T-helper 1 cell treated with Interleukin-12 subunit alpha and Interleukin-12 subunit beta and Interleukin-4 antibody, amounts not matched to agents 30 ng/mL and 1 ng/mL, for 36 hours (primary cell): ENCODE data around the gene CCDC43. TPM values are rescaled to one million over a fixed set of nuclear protein-coding genes. Genes with fewer than 3 reads are reported as not detected.
"Not testable (repeated sequence)": the region's sequence is repeated elsewhere in the genome, so short reads cannot be mapped to it uniquely, and the experiment has no call there.

Experiments used
- intact Hi-C: fragments of 100-400 bp; cut with micrococcal nuclease; formaldehyde crosslinking; loops from one replicate; pipeline ENCODE4 v1.15.1; 2024
- total RNA-seq: library from RNA; stranded (reverse); gene quantifications from 2 replicates; pipeline ENCODE4 v1.2.3, GENCODE V29; 2022

Gene CCDC43
- total RNA-seq, 1 donor from 2014 or later: 33.6 TPM

DNA sequence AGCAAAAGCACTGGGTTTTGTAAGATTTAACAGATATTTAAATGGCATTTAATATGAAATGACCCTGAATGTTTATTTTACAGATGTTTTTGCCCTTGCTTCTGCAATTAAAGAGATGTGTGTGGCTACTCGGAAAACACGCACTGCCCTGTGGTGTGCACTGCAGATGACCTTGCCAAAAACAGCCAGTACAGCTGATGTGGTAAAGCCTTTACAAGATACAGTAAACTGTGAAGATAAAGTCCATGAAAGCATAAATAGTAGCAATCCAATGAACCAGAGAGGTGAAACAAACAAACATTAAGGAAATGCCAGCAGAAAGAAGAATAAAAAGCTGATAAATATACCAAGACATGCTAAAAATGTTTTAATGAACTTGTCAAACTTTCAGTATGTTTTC, 15.7 kb downstream of the CCDC43 start:
- intact Hi-C loops: no loop called here

DNA sequence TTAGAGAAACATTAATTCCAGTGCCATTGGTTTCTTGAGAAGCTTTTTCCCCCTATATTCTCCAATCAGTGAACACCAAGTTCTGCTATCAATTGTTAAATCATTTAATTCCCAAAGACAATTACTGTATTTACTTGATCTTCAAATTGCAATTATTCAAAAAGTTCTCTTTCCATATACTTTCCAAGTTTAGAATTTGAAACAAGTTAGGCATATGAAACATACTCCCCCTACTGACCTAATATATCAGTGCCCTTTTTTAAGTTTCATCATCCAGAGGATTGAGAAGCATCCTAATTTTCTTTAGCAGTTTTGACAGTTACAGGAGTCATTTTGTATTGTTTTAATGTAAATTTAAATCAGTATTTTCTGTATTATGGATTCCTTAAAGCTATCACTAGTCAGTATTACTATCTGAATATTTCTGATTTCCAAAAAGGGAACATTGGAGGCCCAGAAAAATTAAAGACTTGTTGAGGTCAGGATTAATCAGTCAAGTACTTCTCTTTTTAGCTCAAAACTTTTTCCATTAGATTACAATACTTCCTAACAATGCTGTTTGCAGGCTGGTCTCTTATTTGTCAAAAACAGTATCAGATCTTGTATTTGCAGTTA, 17.0 kb downstream of the CCDC43 start:
- intact Hi-C loops: loop anchor here (1.0 kb wide), 1 partner anchor 139 kb away; no protein-coding TSS in a partner anchor

DNA sequence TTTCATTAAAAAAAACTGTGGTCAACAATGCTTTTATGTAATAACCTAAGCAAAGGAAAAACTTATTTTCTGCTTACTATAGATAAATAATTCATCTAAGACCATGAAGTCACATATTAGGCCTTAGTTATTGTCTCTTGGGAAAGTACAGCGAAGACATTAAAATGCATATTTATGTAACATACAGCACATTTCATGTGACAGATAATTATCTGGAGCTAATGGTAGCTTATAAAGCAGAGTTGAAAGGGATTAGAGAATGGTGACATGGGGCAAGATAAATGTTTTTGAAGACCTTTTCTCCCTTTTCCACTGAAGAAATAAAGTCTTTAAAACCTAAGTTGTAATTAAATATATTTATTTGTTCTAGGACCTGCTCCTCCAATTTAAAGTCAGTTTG, 23.6 kb downstream of the CCDC43 start:
- intact Hi-C loops: no loop called here

DNA sequence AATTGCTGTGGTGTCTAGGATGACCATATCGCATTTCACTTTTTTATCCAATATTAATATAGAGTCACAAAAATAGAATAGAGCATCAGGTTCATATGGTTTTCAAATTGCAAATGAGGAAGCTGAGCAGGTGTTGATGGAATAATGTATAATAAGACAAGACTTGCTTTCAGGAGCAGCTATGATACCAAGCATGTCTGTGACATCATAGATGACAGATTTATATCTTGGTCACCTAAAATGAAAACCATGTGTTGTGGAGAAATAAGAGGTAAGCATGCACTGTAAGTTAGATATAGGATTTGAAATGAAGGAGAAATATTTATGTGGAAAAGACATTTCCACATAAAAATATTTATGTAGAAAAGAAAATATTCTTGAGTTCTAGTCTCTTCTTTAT, 24.7 kb downstream of the CCDC43 start:
- intact Hi-C loops: no loop called here

DNA sequence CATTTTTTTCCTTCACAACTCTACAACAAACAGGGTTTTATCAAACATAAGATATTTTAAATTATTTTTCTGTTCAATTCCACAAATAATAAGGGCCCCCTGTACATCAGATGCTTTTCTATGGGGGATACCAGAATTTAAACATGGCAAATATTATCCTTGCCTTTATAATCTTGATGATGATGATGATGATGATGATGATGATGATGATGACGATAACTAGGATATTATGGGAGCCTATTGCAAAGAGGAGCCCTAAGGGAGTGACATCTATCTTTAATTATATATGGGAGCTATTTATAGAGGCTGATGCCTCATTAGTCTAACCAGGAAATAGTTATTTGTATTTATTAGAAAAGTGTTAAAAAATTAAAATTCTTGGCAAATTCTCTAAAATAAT, 26.5 kb downstream of the CCDC43 start:
- intact Hi-C loops: no loop called here

DNA sequence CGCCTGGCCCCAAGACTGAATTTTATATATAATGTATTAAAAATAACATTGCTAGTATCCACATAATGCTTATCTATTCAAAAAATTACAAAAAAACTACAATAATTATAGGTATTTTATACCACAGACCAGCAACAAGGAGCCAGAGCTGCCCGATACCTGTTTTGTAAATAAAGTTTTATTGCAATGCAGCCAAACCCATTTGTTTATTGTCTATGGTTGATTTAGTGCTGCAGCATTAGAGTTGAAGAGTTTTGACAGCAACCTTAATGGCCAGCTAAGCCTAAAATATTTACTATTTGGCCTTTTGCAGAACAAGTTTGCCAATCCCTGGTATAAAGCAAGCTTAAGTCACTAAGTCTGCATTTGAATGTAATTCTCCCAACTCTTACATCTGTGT, 27.7 kb downstream of the CCDC43 start:
- intact Hi-C loops: no loop called here

DNA sequence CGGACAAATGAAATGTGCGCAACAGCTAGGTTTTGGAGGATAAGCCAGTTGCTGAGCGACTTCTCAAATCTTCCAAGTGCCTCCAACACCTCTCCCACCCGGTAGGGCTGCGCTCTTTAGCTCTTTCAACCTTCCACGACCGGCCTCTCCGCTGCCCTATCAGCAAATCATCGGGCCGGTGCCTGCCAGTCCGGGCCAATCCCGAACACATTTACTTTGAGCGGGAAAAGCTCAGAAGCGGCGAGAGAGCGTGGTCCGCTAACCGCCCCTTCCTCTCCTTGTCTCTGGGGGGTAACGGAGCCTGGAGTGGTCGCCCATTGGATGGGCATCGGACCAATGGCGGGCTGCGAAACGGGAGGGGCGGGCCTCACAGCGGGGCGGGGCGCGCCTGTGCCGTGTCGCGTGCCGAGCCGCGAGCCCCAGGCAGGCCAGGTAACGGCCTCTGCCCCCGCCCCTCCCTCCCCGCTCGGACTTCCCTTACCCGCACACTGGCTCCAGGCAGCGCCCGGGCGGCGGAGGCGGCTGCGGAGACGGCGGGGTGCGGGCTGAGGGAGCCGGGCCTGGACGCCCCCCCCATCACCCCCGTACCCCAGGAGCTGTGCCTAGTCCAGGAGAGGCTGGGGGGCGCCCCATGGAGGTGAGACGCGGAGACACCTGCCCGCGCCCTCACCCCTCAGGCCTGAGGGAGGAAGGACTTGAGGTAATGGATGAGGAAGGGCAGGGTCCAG, 33.4 kb downstream of the CCDC43 start, which contains the start of gene MEIOC:
TSS of gene MEIOC (plus strand) at position 486 of the 728 bp plus-strand sequence. CDS start at position 632, 146 bp downstream.
- intact Hi-C loops: loop anchor here (5.0 kb wide), 1 partner anchor 124 kb away; no protein-coding TSS in a partner anchor

DNA sequence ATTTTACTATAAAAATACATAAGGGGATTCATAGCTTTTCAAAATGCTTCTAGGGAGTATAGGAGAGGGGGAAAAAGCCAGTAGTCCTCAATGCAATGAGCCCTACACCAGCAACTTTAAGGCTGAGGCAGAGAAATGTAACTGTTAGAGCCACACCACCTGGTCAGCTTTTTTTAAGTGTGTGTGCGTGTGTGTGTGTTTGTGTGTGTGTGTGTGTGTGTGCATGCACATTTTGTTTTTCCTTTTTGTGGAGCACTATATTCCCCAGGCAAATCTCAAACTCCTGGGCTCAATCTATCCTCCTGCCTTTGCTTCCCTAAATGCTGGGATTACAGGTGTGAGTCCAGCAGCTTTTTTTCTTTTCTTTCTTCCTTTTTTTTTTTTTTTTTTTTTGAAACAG, 35.6 kb downstream of the CCDC43 start:
- intact Hi-C loops: no loop called here

DNA sequence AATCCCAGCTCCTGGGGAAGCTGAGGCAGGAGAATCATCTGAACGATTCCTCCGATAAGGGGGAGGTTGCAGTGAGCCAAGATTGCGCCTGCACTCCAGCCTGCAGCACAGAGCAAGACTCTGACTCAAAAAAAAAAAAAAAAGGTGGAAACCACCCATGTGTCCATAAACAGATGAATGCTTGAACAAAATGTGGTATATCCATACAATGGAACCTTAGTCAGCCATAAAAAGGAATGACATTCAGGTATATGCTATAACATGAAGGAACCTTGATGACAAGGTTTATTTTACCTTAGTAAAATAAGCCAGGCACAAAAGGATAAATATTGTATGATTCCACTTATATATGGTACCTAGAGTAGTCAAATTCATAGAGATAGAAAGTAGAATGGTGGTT, 36.2 kb downstream of the CCDC43 start:
- intact Hi-C loops: no loop called here

DNA sequence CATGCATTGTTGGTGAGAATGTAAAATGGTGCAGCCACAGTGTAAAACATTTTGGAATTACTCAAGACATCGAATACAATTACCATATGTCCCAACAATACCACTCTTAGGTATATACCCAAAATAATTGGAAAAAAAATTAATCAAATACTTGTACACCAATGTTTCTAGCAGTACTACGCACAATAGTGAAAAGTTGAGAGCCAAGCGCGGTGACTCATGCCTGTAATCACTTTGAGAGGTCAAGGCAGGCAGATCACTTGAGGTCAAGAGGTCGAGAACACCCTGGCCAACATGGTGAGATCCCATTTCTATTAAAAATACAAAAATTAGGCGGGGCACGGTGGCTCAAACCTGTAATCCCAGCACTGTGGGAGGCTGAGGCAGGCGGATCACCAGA, 36.8 kb downstream of the CCDC43 start:
- intact Hi-C loops: no loop called here

DNA sequence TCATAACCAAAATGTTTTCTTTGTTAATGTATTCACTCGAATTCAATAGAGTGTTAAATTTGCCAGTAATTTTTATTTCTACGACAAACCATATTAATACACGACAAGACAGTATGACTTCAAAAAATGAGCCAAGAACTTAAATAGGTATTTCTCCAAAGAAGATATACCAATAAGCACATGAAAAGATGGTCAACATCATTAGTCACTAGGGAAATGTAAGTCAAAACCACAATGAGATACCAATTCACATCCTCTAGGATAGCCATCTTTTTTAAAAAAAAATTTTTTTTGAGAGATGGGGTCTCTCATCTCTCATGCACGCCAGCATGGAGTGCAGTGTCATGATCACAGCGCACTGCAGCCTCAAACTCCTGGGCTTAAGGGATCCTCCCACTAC, 38.3 kb downstream of the CCDC43 start:
- intact Hi-C loops: no loop called here

DNA sequence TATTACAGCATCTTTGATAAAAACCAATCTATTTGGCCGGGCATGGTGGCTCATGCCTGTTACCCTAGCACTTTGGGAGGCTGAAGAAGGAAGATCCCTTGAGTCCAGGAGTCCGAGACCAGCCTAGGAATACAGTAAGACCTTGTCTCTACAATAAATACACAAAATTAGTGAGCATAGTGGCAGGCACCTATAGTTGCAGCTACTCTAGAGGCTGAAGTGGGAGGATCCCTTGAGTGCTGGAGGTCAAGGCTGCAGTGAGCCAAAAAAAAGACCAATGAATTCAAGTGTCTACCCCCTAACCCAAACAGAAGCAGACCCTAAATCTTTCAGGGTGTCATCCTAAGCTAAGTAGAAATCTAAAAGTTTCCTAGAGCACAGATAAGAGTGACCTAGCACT, 40.6 kb downstream of the CCDC43 start:
- intact Hi-C loops: no loop called here

DNA sequence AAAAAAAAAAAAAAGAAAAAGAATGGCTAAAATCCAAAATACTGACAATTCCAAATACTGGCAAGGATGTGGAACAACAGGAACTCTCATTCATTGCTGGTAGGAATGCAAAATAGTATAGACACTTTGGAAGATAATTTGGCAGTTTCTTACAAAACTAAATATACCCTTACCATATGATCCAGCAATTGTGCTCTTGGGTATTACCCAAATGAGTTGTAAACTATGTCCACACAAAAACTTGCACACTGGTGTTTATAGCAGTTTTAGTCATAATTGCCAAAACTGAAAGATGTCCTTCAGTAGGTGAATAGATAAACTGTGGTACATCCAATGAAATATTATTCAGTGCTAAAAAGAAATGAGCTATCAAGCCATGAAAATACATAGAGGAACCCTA, 41.8 kb downstream of the CCDC43 start:
- intact Hi-C loops: no loop called here

DNA sequence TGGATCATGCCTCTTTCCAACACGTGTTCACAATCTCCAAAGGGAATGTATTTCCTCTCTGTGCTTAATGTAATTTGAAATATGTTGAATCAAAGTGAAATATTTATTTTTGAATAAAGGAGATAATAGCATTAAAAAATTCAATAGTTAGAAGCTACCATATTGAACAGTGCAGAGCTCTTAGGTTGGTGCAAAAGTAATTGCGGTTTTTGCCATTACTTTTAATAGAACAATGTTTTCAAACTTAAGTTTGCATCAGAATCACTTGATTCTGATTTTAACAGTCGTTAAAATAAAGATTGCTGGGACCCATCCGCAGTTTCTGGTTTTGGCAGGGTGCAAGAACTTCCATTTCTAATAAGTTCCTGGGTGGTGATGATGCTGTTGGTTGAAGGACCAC, 43.3 kb downstream of the CCDC43 start:
- intact Hi-C loops: no loop called here

DNA sequence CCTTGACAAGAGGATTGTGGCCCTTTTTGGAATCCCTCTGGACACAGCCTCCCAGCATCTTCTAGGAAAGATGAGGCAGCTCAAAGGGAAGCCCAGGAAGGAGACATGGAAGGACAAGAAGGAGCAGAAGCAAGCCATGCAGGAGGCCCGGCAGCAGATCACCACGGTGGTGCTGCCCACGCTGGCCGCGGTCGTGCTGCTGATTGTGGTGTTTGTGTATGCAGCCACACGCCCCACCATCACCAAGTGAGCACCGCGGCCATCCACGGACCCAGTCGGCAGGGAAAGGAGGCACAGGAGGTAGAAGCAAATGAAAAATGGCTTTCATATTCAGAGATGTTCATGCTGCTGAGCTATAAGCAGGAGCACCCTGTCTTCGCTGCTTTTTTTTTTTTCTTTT, 44.2 kb downstream of the CCDC43 start:
- intact Hi-C loops: no loop called here

DNA sequence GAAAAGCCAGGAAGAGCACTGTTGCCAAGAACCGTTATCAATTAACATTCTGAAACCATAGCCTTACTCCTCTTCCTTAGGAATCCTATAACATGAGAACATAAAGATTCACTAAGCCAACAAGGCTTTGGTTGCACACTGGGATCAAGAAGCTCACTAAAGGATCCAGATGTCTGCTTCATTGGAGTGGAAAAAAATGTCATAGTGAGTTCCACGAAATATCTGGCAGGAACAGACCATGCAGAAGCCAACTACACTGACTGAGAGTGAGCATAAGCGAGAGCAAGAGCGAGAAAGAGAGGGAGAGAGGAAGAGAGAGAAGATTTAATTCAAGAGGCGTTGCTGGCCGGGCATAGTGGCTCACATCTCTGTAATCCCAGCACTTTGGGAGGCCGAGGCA, 46.7 kb downstream of the CCDC43 start:
- intact Hi-C loops: no loop called here

DNA sequence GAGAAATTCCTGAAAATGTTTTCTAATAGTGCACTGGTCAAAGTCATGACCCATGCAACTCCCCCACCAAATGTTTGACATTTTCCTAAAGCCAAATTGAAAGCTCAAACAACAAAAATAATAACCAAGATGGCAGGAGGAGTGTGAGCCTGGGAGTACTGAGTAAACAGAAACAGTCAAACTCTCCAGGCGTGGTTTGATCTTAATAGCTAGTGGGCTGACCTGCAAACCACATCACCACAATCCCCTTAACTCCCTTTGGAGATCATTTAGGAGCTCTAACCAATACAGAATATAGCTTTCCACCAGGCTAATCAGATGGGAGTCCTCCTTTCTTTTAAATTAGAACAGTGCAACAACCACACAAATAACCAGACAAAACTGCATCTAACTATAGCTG, 52.5 kb downstream of the CCDC43 start:
- intact Hi-C loops: loop anchor here (5.0 kb wide), 1 partner anchor 105 kb away; no protein-coding TSS in a partner anchor

DNA sequence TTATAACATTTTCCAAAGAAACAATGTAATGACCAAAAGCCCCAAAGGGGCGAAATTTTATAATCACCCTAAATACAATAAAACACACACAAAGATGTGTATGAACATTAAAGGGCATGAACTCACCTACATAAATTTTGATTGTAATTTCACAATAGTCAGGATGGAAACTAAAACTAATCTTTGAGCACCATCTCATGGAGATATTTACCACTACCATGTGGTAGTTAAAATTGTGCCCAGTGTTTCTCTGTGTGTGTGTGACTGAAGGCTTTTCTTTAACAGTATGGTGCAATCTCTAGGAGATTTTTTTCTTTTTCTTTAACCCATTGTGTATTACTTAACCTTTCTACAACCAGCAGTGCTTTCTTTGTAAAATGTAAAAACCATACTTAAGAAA, 53.0 kb downstream of the CCDC43 start:
- intact Hi-C loops: loop anchor here (5.0 kb wide), 1 partner anchor 104 kb away; no protein-coding TSS in a partner anchor

DNA sequence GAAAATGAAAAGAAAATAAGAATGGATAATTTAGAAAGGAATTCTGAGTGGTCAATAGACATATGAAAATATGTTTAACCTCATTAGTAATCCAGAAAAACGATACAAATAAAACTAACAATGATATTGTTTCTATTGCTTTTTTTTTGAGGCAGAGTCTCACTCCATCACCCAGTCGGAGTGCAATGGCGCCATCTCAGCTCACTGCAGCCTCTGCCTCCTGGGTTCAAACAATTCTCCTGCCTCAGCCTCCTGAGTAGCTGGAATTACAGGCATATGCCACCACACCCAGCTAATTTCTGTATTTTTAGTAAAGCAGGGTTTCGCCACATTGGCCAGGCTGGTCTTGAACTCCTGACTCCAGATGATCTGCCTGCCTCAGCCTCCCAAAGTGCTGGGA, 55.2 kb downstream of the CCDC43 start:
- intact Hi-C loops: not testable (repeated sequence)

DNA sequence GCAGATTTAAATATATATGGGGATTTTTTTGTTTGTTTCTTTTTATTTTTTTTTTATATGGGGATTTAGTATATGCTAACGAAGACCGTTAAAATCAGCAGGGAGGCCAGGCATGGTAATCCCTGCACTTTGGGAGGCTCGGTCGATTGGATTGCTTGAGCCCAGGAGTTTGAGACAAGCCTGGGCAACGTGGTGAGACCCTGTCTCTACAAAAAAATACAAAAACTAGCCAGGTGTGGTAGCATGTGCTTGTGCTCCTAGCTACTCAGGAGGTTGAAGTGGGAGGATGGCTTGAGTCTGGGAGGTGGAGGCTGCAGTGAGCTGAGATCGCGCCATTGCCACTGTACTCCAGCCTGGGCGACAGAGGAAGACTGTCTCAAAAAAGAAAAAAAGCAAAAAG, 55.6 kb downstream of the CCDC43 start:
- intact Hi-C loops: no loop called here

DNA sequence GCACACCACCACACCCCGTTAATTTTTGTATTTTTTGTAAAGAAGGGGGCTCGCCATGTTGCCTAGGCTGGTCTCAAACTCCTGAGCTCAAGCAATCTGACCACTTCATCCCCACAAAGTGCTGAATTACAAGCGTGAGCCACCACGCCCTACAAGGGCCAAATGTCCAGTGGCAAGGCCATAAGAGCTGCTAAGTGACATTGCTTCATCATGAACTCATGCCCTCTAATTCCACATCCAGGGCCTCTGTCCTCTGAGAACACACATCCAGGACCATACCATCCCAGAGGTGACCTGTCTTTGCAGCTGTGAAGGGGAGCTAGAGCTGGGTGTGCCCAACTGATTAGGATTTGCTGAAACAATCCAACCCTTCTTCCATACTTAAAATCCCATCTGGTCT, 58.9 kb downstream of the CCDC43 start:
- intact Hi-C loops: no loop called here

DNA sequence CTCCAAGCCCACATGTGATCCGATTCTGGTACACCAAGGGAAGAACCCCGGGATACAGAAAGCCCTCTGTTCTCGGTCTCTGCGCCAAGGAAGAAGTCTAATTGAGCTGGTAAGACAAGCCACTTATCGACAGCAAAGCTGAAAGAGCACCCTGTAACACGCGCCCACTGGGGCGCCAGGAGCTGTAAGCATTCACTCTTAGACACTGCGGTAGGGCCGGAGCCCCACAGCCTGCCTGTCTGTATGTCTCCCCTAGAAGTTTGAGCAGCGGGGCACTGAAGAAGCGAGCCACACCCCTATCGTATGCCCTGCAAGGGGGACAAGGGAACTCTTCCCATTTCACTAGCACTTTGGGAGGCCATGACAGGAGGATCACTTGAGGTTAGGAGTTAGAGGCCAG, 60.3 kb downstream of the CCDC43 start:
- intact Hi-C loops: no loop called here
